Adrenal gland (tissue), 12 donors: ENCODE measurements around the gene NCAPG. TPM values are rescaled to one million over a fixed set of nuclear protein-coding genes. Genes with fewer than 3 reads are reported as not detected.

Experiments
- DNase-seq, 7 donors: peaks; one replicate each; pipeline ENCODE4 v3.0.0-alpha.2; 2019 to 2020
- H3K27ac ChIP-seq, 5 donors: fragments of 200-600 bp; sonication (generic) in 4 of 5; 1 replicate in 3 of 5; 2 replicates in 2 of 5; pipeline versions ENCODE4 v1.5.1 to v1.8.0; 2016 to 2020; ENCODE audit warnings: mild to moderate bottlenecking in 1 of 5
- H3K27me3 ChIP-seq: fragments of 200-600 bp; 2 replicates; pipeline ENCODE4 v1.8.0; 2021
- H3K36me3 ChIP-seq, 2 donors: fragments of 200-600 bp; replicated peaks in 1 of 2; 1 replicate in 1 of 2; 2 replicates in 1 of 2; pipeline versions ENCODE4 v1.5.1 to v1.8.0; 2018 to 2022
- H3K4me1 ChIP-seq, 2 donors: fragments of 200-600 bp; replicated peaks in 1 of 2; 1 replicate in 1 of 2; 2 replicates in 1 of 2; pipeline versions ENCODE4 v1.5.1 to v1.8.0; 2018 to 2021
- H3K4me3 ChIP-seq, 4 donors: fragments of 200-600 bp; sonication (generic) in 3 of 4; one replicate each; pipeline ENCODE4 v1.5.1; 2016 to 2018
- H3K9me3 ChIP-seq, 3 donors: fragments of 200-600 bp; sonication (generic) in 1 of 3; replicated peaks in 1 of 3; 1 replicate in 2 of 3; 2 replicates in 1 of 3; pipeline versions ENCODE4 v1.5.1 to v1.8.0; 2016 to 2021
- CTCF ChIP-seq, 6 experiments: fragments of 450-650 bp in 4 of 6; fragments of 200-600 bp in 2 of 6; sonication (generic) in 1 of 6; IDR thresholded peaks; 1 replicate in 5 of 6; 2 replicates in 1 of 6; pipeline versions ENCODE4 v1.5.1 to v1.8.0; 2016 to 2021; ENCODE audit warnings: antibody characterized with exemption in 6 of 6, mild to moderate bottlenecking in 2 of 6, moderate library complexity in 1 of 6
- POLR2A ChIP-seq, 2 donors: fragments of 450-650 bp; IDR thresholded peaks; one replicate each; pipeline ENCODE4 v1.6.1; 2017; ENCODE audit warnings: antibody characterized with exemption in 2 of 2, mild to moderate bottlenecking in 2 of 2, moderate library complexity in 1 of 2
- WGBS, 4 donors: extraction: QIAGEN DNeasy Blood & Tissue Kit in 2 of 4; methylation state at CpG; one replicate each; pipeline versions ENCODE4 v1.1.5 to v1.1.7; 2013 to 2017; 5-methylcytosine and 5-hydroxymethylcytosine counted together
- intact Hi-C, 2 donors: fragments of 100-400 bp; cut with DNase I; formaldehyde crosslinking; loops; one replicate each; pipeline versions ENCODE4 v1.14.1 to v1.15.0; 2022 to 2023
- polyA plus RNA-seq, 3 donors: library from polyadenylated mRNA; stranded (reverse); fragments of 200-250 nt in 2 of 3; fragments of 350-450 nt in 1 of 3; fragmentation: Illumina TruSeq in 1 of 3; extraction: RNeasy Lipid Tissue Mini Kit (QIAGEN cat#74804) in 1 of 3; gene quantifications; one replicate each; pipeline ENCODE4 v1.2.3, GENCODE V29; 2013 to 2014
- total RNA-seq, 9 donors: library from RNA; depleted of rRNA in 4 of 9; stranded (reverse); fragments of >200 nt in 4 of 9; fragments of 120-200 nt in 1 of 9; fragmentation: NEBNext Ultra II Directional in 1 of 9; extraction: Animal tissue kit (Norgen Biotek cat#: 25700) in 1 of 9; gene quantifications; one replicate each; pipeline versions ENCODE4 v1.1.0 to v1.2.4, GENCODE V29; 2013 to 2023
- donor health status: healthy with polysubstance abuse.
- donor health status: Bipolar disorder and iron deficiency.
- donor health status: DM: yes; HTN: yes; CAD: no.
- donor health status: DM: no; HTN: no; CAD: no.
- donor health status: DM: no; HTN: no; CAD: no.
- donor health status: DM: yes; HTN: yes; CAD: no.

Gene NCAPG
- total and polyA plus RNA-seq, 12 donors = 0.17 to 16.1 (median 0.74) TPM

GRCh38 chr4:17778431-17778830 is 32.3 kb upstream of the NCAPG start:
- TF ChIP-seq CTCF (IDR thresholded peaks at IDR 0.05) = no peak
- TF ChIP-seq POLR2A (IDR thresholded peaks at IDR 0.05) = no peak
- 81 to 99% (median 94%) methylated on average over 3 of the region's 3 CpGs for WGBS, 4 donors
- Histone ChIP-seq H3K4me1 (peaks cover 10 to 13% of the 10 kb centered on the region in 2 donors), H3K9me3 (no peaks in the 10 kb centered on the region), H3K4me3 (no peak overlapping the region), H3K36me3 (no peaks in the 10 kb centered on the region), H3K27ac (no peak overlapping the region), H3K27me3 (peaks cover 13% of the 10 kb centered on the region)
- intact Hi-C loops = no loop called here
- DNase-seq = no peak

- WGBS, 4 donors = 12 to 64% (median 34%) methylated on average over 8 to 31 of the region's 31 CpGs
- intact Hi-C loops = no loop called here
- Histone ChIP-seq H3K4me3 (peak overlapping the region in 1 of 4 donors; percentile 47), H3K27me3 (peaks cover 13% of the 10 kb centered on the region), H3K27ac (no peak overlapping the region), H3K9me3 (no peaks in the 10 kb centered on the region), H3K36me3 (no peaks in the 10 kb centered on the region), H3K4me1 (peaks cover 10 to 13% of the 10 kb centered on the region in 2 donors)
- no peak for TF ChIP-seq CTCF (IDR thresholded peaks at IDR 0.05)
- no peak for TF ChIP-seq POLR2A (IDR thresholded peaks at IDR 0.05)
- DNase-seq = no peak
Observed at GRCh38 chr4:17780501-17781299, 30.1 kb upstream of the NCAPG start.

GRCh38 chr4:17781300-17782287 is 29.2 kb upstream of the NCAPG start, which contains the start of gene FAM184B:
FAM184B (minus strand) TSS chr4:17781621; CDS start chr4:17781299, 322 bp downstream.
- WGBS, 4 donors = 3 to 9% (median 4%) methylated on average over 35 to 82 of the region's 82 CpGs
- intact Hi-C loops = no loop called here

More at GRCh38 chr4:17781300-17782287, 29.2 kb upstream of the NCAPG start, which contains the start of gene FAM184B:
- peaks cover 13% of the 10 kb centered on the region for H3K27me3 ChIP-seq
- TF ChIP-seq CTCF (IDR thresholded peaks at IDR 0.05) (no peak), POLR2A (IDR thresholded peaks at IDR 0.05) (no peak)
- H3K9me3 ChIP-seq = no peaks in the 10 kb centered on the region
- no peak within 1 kb of the TSS for H3K27ac ChIP-seq
- DNase-seq = no peak
- peak within 1 kb of the TSS in 1 of 4 donors; percentile 47 for H3K4me3 ChIP-seq
- peaks cover 10 to 13% of the 10 kb centered on the region in 2 donors for H3K4me1 ChIP-seq
- no peaks in the 10 kb centered on the region for H3K36me3 ChIP-seq
